ENCODE results near the gene MEF2D. TPM values are rescaled to one million over a fixed set of nuclear protein-coding genes. Genes with fewer than 3 reads are reported as not detected.
A peak's percentile ranks its signal among the peaks of the same experiment; 100 is the strongest.

Gene MEF2D
- total RNA-seq, 1 experiment from 2014 or later = 33.5 TPM

- TF ChIP-seq CTCF (conservative IDR thresholded peaks at IDR 0.05) = no peak
- TF ChIP-seq EZH2 (IDR thresholded peaks at IDR 0.05; ENCODE audit: low read depth) = no peak
- no peak for DNase-seq
- intact Hi-C loops (cut with micrococcal nuclease; ENCODE audit: unreplicated experiment) = no loop called here
- ChIA-PET POLR2A (ENCODE audit: unreplicated experiment) (interaction anchor here (0.6 kb wide), 1 partner anchor 34 kb away, joined by 10 read pairs; no protein-coding TSS in a partner anchor), CTCF (interaction anchor here (0.5 kb wide), 1 partner anchor 106 kb away, joined by 4 read pairs; no protein-coding TSS in a partner anchor)
- no peaks in the 10 kb centered on the region for H3K27me3 ChIP-seq (ENCODE audit: insufficient read depth, low read depth)
- peaks cover 89% of the 10 kb centered on the region for H3K79me2 ChIP-seq (ENCODE audit: low read depth)
- H3K4me3 ChIP-seq = no peak overlapping the region
- peaks cover 42% of the 10 kb centered on the region for H3K4me1 ChIP-seq (replicated peaks; ENCODE audit: insufficient read depth)
- H3K9me2 ChIP-seq (ENCODE audit: insufficient read depth) = no peaks in the 10 kb centered on the region
- 0 out of 2 replicates have a peak overlapping the region, but pooled peaks have one; percentile 6 for H3K4me2 ChIP-seq
- no peak overlapping the region for H2AFZ ChIP-seq
- no peak overlapping the region for H3K27ac ChIP-seq
- H3K36me3 ChIP-seq (ENCODE audit: low read depth) = no peaks in the 10 kb centered on the region
- peaks cover 97% of the 10 kb centered on the region for H4K20me1 ChIP-seq (ENCODE audit: insufficient read depth)
- no peaks in the 10 kb centered on the region for H3K9me3 ChIP-seq (ENCODE audit: insufficient read depth, low read depth)
- H3F3A ChIP-seq (ENCODE audit: insufficient read depth, low read depth) = peaks cover 16% of the 10 kb centered on the region; the same call in 1 of the 2 replicates
- no TSS peak for BruUV-seq (replicated peaks)
Measured at GRCh38 chr1:156491151-156491949, 9.2 kb downstream of the MEF2D start.

DNA sequence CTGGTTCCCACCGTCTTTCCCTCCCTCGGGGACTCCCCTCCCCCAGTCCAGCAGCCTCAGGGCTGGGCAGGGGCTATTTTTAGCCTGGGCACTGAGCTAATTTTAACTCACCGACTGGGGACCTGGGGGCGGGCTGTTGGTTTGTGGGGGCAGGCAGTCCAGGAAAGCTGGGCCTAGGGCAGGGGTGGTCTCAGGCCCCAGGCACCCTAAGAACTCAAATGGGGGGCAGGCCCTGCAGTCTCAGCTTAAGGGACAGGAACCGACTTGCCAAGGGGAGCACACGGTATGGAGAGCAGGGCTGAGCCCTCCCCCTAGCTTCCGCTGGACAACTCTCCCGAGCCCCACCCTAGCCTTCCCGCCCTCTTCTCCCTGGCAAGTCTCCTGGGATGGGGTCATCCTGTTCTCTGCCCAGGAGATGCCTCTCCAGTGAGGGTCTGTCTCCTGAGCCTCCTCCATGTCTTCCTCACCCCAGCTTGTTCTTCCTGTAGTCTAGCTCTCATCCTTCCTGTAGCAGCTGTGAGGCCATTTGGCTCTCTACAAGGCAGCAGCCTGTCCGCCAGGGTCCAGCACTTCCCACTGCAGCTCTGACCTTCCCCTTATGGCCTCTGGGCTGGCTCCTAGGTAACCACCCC, 10.1 kb downstream of the MEF2D start:
- peak overlapping the region; percentile 53; the same call in 1 of the 2 replicates for H3K4me2 ChIP-seq
- H3K9me2 ChIP-seq (ENCODE audit: insufficient read depth) = no peaks in the 10 kb centered on the region

More for the DNA sequence above, 10.1 kb downstream of the MEF2D start:
- no peak for DNase-seq
- POLR2A ChIA-PET (ENCODE audit: unreplicated experiment) = interaction anchor here (0.5 to 0.7 kb wide), 2 partner anchors 11 to 27 kb away, joined by 3 to 4 read pairs; no protein-coding TSS in a partner anchor
- H3K4me1 ChIP-seq (replicated peaks; ENCODE audit: insufficient read depth) = peaks cover 42% of the 10 kb centered on the region
- no peak overlapping the region for H3K27ac ChIP-seq
- CTCF ChIA-PET = interaction anchor here (0.7 kb wide), 1 partner anchor 31 kb away, joined by 18 read pairs; no protein-coding TSS in a partner anchor
- H3K79me2 ChIP-seq (ENCODE audit: low read depth) = peaks cover 88% of the 10 kb centered on the region
- no peaks in the 10 kb centered on the region for H3K36me3 ChIP-seq (ENCODE audit: low read depth)
- H3F3A ChIP-seq (ENCODE audit: insufficient read depth, low read depth) = peaks cover 16% of the 10 kb centered on the region; the same call in 1 of the 2 replicates
- TF ChIP-seq CTCF (conservative IDR thresholded peaks at IDR 0.05) (no peak), EZH2 (IDR thresholded peaks at IDR 0.05; ENCODE audit: low read depth) (no peak)
- no TSS peak for BruUV-seq (replicated peaks)
- H3K4me3 ChIP-seq = no peak overlapping the region
- no peaks in the 10 kb centered on the region for H3K27me3 ChIP-seq (ENCODE audit: insufficient read depth, low read depth)
- peaks cover 96% of the 10 kb centered on the region for H4K20me1 ChIP-seq (ENCODE audit: insufficient read depth)
- intact Hi-C loops (cut with micrococcal nuclease; ENCODE audit: unreplicated experiment) = no loop called here
- no peaks in the 10 kb centered on the region for H3K9me3 ChIP-seq (ENCODE audit: insufficient read depth, low read depth)
- H2AFZ ChIP-seq = no peak overlapping the region
